Memory B cell (primary cell): ENCODE data around the gene PRPF19.

Experiments used
- ATAC-seq: fragments of 150-1000 bp; cut with Tn5 transposase; 2 replicates; pipeline ENCODE4 v1.10.0; 2021; ENCODE audit warnings: low read depth, mild to moderate bottlenecking, moderate library complexity
- DNase-seq, 2 donors: peaks; one replicate each; pipeline ENCODE4 v3.0.0; 2022; ENCODE audit warnings: low spot score in 2 of 2
- H3K27ac Mint-ChIP-seq: one replicate; pipeline ENCODE4 v1.8.0; 2022; ENCODE audit warnings: mild to moderate bottlenecking, moderate library complexity, mixed read lengths
- H3K27me3 Mint-ChIP-seq: one replicate; pipeline ENCODE4 v1.8.0; 2022; ENCODE audit warnings: mixed read lengths
- H3K36me3 Mint-ChIP-seq: one replicate; pipeline ENCODE4 v1.8.0; 2022; ENCODE audit warnings: mild to moderate bottlenecking, mixed read lengths
- H3K4me1 Mint-ChIP-seq: one replicate; pipeline ENCODE4 v1.8.0; 2022; ENCODE audit warnings: mixed read lengths
- H3K4me3 Mint-ChIP-seq: one replicate; pipeline ENCODE4 v1.8.0; 2022; ENCODE audit warnings: mild to moderate bottlenecking, moderate library complexity, mixed read lengths
- H3K9me3 Mint-ChIP-seq: one replicate; pipeline ENCODE4 v1.8.0; 2022; ENCODE audit warnings: mixed read lengths

PRPF19 gene

DNA sequence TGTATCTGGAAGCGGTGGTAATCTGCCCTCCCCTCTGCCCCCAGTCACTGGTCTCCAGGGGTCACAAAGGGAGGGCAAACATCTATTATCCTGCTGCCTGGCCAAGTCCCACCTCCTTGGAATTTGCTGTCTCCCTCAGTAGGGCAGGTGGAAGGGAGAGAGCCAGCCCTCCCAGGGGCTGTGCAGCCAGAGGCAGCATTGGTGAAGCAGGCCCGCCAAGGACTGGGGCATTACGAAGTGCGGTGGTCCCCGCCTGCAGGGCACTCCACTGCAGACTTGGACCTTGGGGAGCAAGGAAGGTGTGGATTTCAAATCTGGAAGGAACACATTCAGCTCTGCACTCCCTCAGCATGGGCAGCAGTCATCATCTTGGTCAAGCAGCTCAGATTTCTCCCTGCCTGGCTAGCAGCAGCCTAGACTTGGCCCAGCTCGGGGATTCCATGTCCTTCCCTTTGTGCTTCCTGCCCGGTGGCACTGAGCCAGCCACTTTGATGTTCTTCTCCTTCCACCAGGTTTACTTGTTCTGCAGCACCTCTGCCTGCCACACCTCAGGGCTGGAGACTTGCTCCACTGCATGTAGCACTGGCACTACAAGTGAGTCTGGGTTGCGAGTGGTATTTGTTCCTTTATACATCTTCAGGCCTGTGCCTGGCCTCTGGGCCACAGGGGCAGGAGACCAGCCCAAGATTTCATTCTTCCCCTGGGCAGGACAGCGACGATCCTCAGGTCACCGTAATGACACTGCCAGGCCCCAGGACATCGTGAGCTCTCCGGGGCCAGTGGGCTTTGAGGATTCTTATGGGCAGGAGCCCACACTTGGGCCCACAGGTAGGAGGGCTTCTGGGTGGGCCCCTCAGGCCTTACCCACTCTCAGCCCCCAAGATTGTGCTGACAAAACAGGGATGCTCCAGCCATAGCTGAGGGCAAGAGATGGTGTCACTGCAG lies 31.7 kb downstream of the PRPF19 start:
- DNase-seq: no peak
- Mint-ChIP-seq H3K4me3 (no peak overlapping the region), H3K36me3 (peaks cover 4% of the 10 kb centered on the region), H3K4me1 (peaks cover 2% of the 10 kb centered on the region), H3K27ac (no peak overlapping the region), H3K27me3 (peaks cover under 1% of the 10 kb centered on the region), H3K9me3 (no peaks in the 10 kb centered on the region)
- ATAC-seq: no peak

DNA sequence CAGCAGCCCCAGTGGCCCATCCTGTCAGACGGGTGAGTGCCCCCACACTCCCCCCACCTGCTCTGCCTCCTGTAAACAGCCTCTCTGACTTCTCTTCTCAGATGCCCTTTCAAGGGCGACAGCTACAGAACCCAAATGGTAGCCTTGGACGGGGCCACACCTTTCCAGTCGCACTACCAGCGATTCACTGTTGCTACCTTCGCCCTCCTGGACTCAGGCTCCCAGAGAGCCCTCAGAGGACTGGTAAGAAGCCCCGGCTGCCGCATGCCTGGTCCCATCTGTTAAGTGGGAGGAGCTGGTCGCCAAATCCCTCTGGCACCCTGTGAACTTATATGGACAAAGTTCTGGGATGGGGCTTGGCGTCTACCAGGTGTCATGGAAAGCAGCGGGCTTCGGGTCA lies 32.9 kb downstream of the PRPF19 start:
- peaks cover 4% of the 10 kb centered on the region for H3K27me3 Mint-ChIP-seq
- ATAC-seq: no peak
- peaks cover 2% of the 10 kb centered on the region for H3K4me1 Mint-ChIP-seq
- H3K9me3 Mint-ChIP-seq: no peaks in the 10 kb centered on the region
- no peak for DNase-seq
- no peak overlapping the region for H3K4me3 Mint-ChIP-seq
- H3K27ac Mint-ChIP-seq: no peak overlapping the region
- peaks cover 2% of the 10 kb centered on the region for H3K36me3 Mint-ChIP-seq

DNA sequence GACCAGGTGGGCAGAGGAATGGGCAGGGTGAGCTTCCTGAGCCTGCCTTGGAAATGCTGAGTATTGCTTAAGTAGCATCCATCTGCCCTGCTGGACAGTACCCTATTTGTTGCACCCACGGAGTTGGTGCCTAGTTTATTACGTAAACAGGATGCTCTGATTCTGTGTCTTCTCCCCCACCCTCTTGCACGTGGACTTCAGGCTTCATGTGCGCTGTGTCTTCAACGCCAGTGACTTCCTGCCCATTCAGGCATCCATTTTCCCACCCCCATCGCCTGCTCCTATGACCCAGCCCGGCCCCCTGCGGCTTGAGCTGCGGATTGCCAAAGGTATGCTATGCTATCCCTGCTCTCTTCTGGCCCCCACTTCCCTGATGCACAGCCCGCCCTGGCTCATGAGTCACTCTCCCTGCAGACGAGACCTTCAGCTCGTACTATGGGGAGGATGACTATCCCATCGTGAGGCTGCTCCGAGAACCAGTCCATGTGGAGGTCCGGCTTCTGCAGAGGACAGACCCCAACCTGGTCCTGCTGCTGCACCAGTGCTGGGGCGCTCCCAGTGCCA lies 33.3 kb downstream of the PRPF19 start:
- no peak for ATAC-seq

DNA sequence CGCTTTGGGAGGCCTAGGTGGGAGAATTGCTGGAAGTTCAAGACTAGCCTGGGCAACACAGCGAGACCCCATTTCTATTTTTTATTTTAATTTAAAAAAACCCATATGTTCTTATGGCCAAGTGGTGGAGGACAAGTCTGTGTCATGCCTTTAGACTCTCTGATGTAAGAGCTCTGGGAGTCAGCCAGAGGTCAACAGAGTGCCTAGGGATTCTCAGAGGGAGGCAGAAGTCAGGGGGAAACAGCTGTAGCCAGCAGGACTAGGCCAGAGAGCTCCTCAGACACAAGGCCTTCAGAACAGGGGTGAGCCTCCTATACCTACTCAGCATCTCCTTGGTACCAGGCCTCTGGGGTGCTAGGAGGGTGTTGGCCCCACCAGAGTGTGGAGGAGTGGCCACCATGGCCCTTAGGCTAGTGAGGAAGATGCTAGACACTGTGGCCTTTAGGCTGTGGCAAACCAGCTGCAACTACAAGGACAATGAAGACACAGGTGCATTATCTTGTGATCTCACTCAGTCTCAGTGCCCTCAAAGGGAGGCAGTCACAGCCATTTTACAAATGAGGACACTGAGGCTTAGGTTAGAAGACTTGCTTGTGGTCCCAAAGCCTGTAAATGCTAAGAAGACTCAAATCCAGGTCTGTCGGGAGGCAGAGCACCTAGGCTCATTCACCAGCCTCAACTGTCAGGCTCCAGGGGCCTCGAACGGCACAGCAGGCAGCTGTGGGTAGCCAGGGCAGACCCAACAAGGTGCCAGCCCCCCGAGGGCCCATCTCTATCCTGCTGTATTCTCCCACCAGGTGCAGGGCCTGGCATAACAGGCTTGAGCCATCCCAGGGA lies 34.0 kb downstream of the PRPF19 start:
- H3K4me3 Mint-ChIP-seq: no peak overlapping the region
- no peak for ATAC-seq

More for the DNA sequence above, 33.3 kb downstream of the PRPF19 start:
- H3K27ac Mint-ChIP-seq: no peak overlapping the region
- no peak for DNase-seq
- H3K36me3 Mint-ChIP-seq: peaks cover 2% of the 10 kb centered on the region
- H3K27me3 Mint-ChIP-seq: peaks cover 4% of the 10 kb centered on the region
- H3K9me3 Mint-ChIP-seq: no peaks in the 10 kb centered on the region
- peaks cover 2% of the 10 kb centered on the region for H3K4me1 Mint-ChIP-seq
- H3K4me3 Mint-ChIP-seq: no peak overlapping the region

DNA sequence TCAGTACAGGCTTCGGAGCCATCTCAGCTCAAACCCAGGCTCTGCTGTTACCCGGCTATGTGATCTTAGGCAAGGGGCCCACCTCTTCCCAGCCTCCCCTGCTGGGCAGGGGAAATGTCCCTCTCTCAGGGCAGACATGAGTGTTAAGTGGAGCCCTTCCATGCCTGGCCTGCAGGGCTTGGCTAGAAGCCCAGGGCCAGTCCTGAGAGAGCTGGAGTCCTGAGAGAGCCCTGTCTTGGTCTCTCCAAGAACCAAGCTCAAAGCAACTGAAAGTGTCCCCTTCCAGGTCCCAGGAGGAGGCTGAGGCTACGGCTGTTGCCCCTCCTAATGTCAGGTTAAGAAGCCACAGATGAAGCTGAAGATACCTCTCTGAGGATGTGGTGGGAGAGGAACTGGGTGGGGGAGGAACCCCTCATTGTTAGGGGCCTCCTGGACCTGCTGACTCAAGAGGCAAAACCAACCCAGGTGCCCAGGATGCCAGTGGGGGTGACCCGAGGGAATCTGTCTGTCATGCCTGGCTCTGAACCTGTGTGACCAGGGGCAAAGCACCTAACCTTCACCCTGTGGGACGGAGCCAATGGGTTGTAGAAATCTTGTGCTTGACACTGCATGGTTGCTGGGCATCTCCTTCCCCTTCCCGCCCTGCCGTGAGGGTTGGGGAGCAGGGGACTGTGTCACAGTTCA lies 34.9 kb downstream of the PRPF19 start:
- Mint-ChIP-seq H3K9me3 (no peaks in the 10 kb centered on the region), H3K4me3 (no peak overlapping the region), H3K27ac (no peak overlapping the region), H3K27me3 (peaks cover 4% of the 10 kb centered on the region), H3K36me3 (no peaks in the 10 kb centered on the region), H3K4me1 (peaks cover 2% of the 10 kb centered on the region)
- ATAC-seq (no peak), DNase-seq (no peak)

More for the DNA sequence above, 34.0 kb downstream of the PRPF19 start:
- DNase-seq: no peak
- Mint-ChIP-seq H3K36me3 (no peaks in the 10 kb centered on the region), H3K27me3 (peaks cover 4% of the 10 kb centered on the region), H3K4me1 (peaks cover 2% of the 10 kb centered on the region), H3K9me3 (no peaks in the 10 kb centered on the region), H3K27ac (no peak overlapping the region)

DNA sequence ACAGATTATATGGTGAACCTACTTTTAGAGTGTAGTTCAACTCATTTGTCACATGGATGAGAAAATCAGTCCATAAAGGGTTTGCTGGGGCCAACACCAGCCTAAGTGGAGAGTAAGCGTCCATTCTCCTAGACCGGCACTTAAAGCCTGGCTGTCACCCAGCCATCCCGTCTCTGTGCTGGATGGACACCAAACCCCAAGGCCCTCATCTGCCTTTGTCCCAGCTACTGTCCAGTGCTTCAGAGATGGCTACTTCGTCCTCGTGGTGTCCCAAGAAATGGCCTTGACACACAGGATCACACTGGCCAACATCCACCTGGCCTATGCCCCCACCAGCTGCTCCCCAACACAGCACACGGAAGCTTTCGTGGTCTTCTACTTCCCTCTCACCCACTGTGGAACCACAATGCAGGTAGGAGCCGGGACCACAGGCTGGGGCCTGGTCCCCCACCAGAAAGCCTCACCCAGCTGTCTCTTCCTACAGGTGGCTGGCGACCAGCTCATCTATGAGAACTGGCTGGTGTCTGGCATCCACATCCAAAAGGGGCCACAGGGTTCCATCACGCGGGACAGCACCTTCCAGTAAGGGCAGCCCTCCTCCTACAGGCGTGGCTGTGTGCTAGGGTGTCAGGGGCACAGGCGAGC lies 35.5 kb downstream of the PRPF19 start:
- Mint-ChIP-seq H3K36me3 (no peaks in the 10 kb centered on the region), H3K27me3 (peaks cover 4% of the 10 kb centered on the region), H3K4me3 (no peak overlapping the region), H3K9me3 (no peaks in the 10 kb centered on the region), H3K27ac (no peak overlapping the region), H3K4me1 (peaks cover 2% of the 10 kb centered on the region)
- DNase-seq (no peak), ATAC-seq (no peak)

DNA sequence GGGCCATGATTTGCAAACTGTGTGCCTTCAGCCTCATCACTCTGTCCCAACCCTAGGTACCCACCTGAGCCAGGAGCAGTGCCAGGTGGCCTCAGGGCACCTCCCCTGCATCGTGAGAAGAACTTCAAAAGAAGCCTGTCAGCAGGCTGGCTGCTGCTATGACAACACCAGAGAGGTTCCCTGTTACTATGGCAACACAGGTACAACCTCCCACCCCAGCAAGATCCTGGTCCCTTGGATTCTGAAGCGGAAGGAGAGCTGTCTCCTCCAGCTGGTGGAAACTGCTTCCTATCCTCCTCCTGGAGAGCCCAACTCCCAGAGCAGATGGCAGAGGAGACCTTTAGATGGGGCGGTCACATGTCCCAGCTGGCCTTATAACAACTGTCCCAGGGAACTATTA lies 36.1 kb downstream of the PRPF19 start:
- no peak for ATAC-seq
- H3K27ac Mint-ChIP-seq: no peak overlapping the region
- H3K27me3 Mint-ChIP-seq: peaks cover 4% of the 10 kb centered on the region
- no peaks in the 10 kb centered on the region for H3K36me3 Mint-ChIP-seq
- DNase-seq: no peak
- H3K9me3 Mint-ChIP-seq: no peaks in the 10 kb centered on the region
- peaks cover 2% of the 10 kb centered on the region for H3K4me1 Mint-ChIP-seq
- no peak overlapping the region for H3K4me3 Mint-ChIP-seq

DNA sequence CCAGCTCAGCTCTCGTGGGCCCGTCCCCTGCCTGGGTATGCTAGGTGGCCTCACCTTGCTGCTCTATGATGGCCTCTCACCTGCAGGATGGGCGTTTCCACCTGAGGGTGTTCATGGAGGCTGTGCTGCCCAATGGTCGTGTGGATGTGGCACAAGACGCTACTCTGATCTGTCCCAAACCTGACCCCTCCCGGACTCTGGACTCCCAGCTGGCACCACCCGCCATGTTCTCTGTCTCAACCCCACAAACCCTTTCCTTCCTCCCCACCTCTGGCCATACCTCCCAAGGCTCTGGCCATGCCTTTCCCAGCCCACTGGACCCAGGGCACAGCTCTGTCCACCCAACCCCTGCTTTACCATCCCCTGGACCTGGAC lies 36.9 kb downstream of the PRPF19 start:
- Mint-ChIP-seq H3K4me3 (no peak overlapping the region), H3K36me3 (no peaks in the 10 kb centered on the region), H3K27me3 (peaks cover 4% of the 10 kb centered on the region), H3K27ac (no peak overlapping the region), H3K4me1 (peaks cover 2% of the 10 kb centered on the region), H3K9me3 (no peaks in the 10 kb centered on the region)
- DNase-seq: no peak
- no peak for ATAC-seq

DNA sequence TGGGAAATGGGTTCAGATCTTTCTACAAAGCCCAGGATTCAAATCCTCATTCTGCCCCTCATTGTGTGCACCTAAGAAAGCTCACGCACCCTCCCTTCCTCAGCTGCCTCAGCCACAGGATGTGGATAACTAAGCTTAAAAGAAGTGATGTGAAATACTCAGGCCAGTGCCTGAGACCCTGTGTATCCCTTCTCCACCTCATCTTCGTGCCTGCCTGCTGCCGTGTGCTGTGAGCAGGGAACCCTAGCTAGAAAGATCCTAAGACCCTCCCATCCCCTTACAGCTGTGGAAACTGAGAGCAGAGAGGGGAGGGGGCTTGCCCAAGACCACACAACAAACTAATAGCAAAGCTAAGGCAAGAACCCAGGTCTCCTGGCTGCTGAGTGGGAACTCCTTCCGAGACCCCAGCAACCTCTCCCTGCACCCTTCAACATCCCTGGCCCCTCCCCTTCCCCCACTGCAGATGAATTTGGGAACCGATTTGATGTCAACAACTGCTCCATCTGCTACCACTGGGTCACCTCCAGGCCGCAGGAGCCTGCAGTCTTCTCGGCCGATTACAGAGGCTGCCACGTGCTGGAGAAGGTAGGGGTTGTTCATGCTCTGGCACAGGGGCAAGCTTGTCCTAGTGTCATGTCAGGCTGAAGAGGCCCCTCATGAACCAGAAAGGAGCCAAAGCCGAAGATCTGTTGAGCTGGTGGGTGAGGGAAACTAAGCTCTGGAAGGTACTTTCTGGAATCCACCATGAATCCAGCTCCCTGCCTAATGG lies 37.5 kb downstream of the PRPF19 start:
- no peak overlapping the region for H3K4me3 Mint-ChIP-seq
- H3K9me3 Mint-ChIP-seq: no peaks in the 10 kb centered on the region
- DNase-seq (no peak), ATAC-seq (no peak)
- H3K36me3 Mint-ChIP-seq: no peaks in the 10 kb centered on the region
- peaks cover 4% of the 10 kb centered on the region for H3K27me3 Mint-ChIP-seq
- no peaks in the 10 kb centered on the region for H3K4me1 Mint-ChIP-seq
- H3K27ac Mint-ChIP-seq: no peak overlapping the region

DNA sequence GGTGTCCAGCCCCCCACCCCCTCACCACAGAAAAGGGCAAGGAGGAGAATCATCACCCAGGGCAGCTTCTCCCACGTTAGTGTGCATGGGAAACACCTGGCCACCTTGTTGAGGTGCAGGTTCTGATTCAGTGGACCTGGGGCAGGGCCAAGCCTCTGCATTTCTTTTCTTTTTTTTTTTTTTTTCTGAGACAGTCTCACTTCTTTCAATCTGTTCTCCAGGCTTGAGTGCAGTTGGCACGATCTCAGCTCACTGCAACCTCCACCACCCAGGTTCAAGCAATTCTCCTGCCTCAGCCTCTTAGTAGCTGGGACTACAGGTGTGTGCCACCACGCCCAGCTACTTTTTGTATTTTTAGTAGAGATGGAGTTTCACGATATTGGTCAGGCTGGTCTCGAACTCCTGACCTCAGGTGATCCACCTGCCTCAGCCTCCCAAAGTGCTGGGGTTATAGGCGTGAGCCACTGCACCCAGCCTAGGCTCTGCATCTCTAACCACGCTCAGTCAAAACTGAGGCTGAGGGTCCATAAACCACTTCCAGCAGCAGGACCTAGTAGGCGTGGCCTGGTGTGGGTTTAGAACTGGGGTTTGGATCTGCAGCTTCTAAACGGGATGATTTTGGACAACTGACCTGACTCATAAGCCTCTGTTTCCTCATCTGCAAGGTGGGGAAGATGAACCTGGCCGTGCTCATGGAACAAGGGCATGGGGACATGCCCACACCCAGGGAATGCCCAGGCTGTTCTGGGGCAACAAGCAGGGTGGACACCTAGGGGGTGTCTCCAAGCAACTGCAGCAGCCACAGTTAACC lies 38.3 kb downstream of the PRPF19 start:
- no peak for DNase-seq
- peaks cover 4% of the 10 kb centered on the region for H3K27me3 Mint-ChIP-seq
- no peak for ATAC-seq
- H3K27ac Mint-ChIP-seq: no peak overlapping the region
- no peaks in the 10 kb centered on the region for H3K36me3 Mint-ChIP-seq
- no peaks in the 10 kb centered on the region for H3K9me3 Mint-ChIP-seq
- no peak overlapping the region for H3K4me3 Mint-ChIP-seq
- no peaks in the 10 kb centered on the region for H3K4me1 Mint-ChIP-seq

DNA sequence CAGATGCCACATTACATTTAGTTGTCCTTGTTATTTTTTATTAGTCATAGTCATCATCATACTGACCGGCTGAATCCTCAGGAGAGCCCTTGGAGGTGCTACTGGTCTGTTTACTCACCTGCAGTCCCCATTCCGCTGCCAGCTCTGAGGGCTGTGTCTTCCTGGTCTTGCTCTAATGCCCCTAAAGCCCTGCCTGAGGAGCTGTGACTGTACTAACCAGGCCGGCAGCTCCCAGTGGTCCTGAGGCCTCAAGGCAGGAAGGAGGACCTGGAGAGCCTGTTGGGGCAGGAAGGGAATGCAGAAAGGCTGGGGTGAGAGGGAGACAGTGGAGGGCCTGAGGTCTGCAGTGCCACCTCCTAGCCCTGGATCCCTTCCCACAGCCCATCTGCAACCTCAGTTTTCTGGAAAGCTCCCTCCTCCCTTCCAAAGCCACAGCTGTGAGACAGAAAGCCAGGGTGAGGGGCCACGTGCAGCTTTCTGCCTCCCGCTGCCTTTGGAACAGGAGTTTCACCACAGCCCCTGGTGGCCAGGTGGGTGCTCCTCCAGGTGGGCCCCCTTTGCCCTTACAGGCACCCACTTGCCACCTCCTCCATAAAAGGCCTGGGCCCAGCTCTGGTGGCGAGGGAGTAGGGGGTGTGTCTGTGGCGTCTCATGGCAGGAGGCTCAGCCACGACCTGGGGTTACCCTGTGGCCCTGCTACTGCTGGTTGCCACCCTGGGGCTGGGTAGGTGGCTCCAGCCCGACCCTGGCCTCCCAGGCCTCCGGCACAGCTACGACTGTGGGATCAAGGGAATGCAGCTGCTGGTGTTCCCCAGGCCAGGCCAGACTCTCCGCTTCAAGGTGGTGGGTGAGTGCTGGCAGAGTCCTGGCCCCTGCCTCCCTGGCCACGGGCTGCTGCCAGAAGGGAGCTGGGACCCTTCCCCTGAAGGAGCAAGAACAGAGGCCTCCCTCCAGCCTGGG lies 39.2 kb downstream of the PRPF19 start, which contains the start of gene ZP1:
ZP1 (plus strand) TSS at position 632 of the 960 bp plus-strand sequence; CDS start at position 652, 20 bp downstream.
- no peaks in the 10 kb centered on the region for H3K36me3 Mint-ChIP-seq
- no peaks in the 10 kb centered on the region for H3K9me3 Mint-ChIP-seq
- ATAC-seq (no peak), DNase-seq (no peak)
- H3K27me3 Mint-ChIP-seq: peaks cover 4% of the 10 kb centered on the region
- no peak within 1 kb of the TSS for H3K27ac Mint-ChIP-seq
- no peak within 1 kb of the TSS for H3K4me3 Mint-ChIP-seq
- no peaks in the 10 kb centered on the region for H3K4me1 Mint-ChIP-seq
